Type B pancreatic cell (in vitro differentiated cells): ENCODE results near the gene RAD9B. TPM values are rescaled to one million over a fixed set of nuclear protein-coding genes. Genes with fewer than 3 reads are reported as not detected.
"Not testable (repeated sequence)": the region's sequence is repeated elsewhere in the genome, so short reads cannot be mapped to it uniquely, and the experiment has no call there.

Experiments used
- DNase-seq: peaks from one replicate; pipeline ENCODE4 v3.0.0; 2021; ENCODE audit warnings: mixed read lengths; ENCODE audit not compliant: unreplicated experiment; ENCODE audit errors: extremely low spot score
- H3K27ac Mint-ChIP-seq: 2 replicates; pipeline ENCODE4 v1.8.0; 2021; ENCODE audit warnings: mild to moderate bottlenecking, mixed read lengths
- H3K27me3 Mint-ChIP-seq: 2 replicates; pipeline ENCODE4 v1.8.0; 2021; ENCODE audit warnings: mixed read lengths
- H3K36me3 Mint-ChIP-seq: 2 replicates; pipeline ENCODE4 v1.8.0; 2021; ENCODE audit warnings: mixed read lengths
- H3K4me1 Mint-ChIP-seq: one replicate; pipeline ENCODE4 v1.8.0; 2021; ENCODE audit warnings: mixed read lengths; ENCODE audit not compliant: unreplicated experiment
- H3K4me3 Mint-ChIP-seq: 2 replicates; pipeline ENCODE4 v1.8.0; 2021; ENCODE audit warnings: mild to moderate bottlenecking, mixed read lengths
- H3K9me3 Mint-ChIP-seq: 2 replicates; pipeline ENCODE4 v1.8.0; 2021; ENCODE audit warnings: mixed read lengths
- CTCF ChIP-seq: fragments of 200-600 bp; sonication (generic); conservative IDR thresholded peaks from 2 replicates; pipeline ENCODE4 v1.5.0; 2021; ENCODE audit warnings: antibody characterized with exemption, mild to moderate bottlenecking
- long read RNA-seq: library from polyadenylated mRNA; unstranded; transcript quantifications from one replicate; pipeline ENCODE4 v2.0.0, GENCODE V29; 2020
- total RNA-seq: library from RNA; stranded (reverse); gene quantifications from 2 replicates; pipeline ENCODE4 v1.2.1, GENCODE V29; 2021; ENCODE audit warnings: low replicate concordance

Gene RAD9B
- total RNA-seq = 0.12 and 0.46 TPM in 2 replicates
- long read RNA-seq = 0 reads

- peaks cover 6% of the 10 kb centered on the region for H3K36me3 Mint-ChIP-seq
These were observed at the start of gene RAD9B, which contains the start of gene VPS29 for GRCh38 chr12:110501752-110502738. RAD9B (plus strand) TSS chr12:110502331; CDS start chr12:110502338, 7 bp downstream. VPS29 (minus strand) TSS chr12:110502111; CDS start chr12:110502051, 60 bp downstream.

GRCh38 chr12:110453569-110454296, 48.4 kb upstream of the RAD9B start:
- no peak for TF ChIP-seq CTCF
- H3K27ac Mint-ChIP-seq = no peak overlapping the region
- DNase-seq = no peak
- peaks cover 4% of the 10 kb centered on the region for H3K36me3 Mint-ChIP-seq
- no peaks in the 10 kb centered on the region for H3K9me3 Mint-ChIP-seq
- H3K27me3 Mint-ChIP-seq = no peaks in the 10 kb centered on the region
- peaks cover 8% of the 10 kb centered on the region for H3K4me1 Mint-ChIP-seq
- H3K4me3 Mint-ChIP-seq = no peak overlapping the region

More at GRCh38 chr12:110501752-110502738, at the start of gene RAD9B, which contains the start of gene VPS29:
- H3K4me1 Mint-ChIP-seq = peaks cover 17% of the 10 kb centered on the region
- H3K4me3 Mint-ChIP-seq = peak within 1 kb of the TSS; percentile 100
- H3K27me3 Mint-ChIP-seq = peaks cover 4% of the 10 kb centered on the region
- peaks cover 8% of the 10 kb centered on the region for H3K9me3 Mint-ChIP-seq
- H3K27ac Mint-ChIP-seq = peak within 1 kb of the TSS; percentile 96
- peak; percentile 97 for DNase-seq
- TF ChIP-seq CTCF = no peak

GRCh38 chr12:110458756-110459155, 43.4 kb upstream of the RAD9B start:
- Mint-ChIP-seq H3K27ac (no peak overlapping the region), H3K9me3 (no peaks in the 10 kb centered on the region)

GRCh38 chr12:110461189-110461588, 40.9 kb upstream of the RAD9B start:
- H3K27ac Mint-ChIP-seq, DNase-seq, H3K4me3 Mint-ChIP-seq, H3K27me3 Mint-ChIP-seq, H3K9me3 Mint-ChIP-seq, H3K36me3 Mint-ChIP-seq, H3K4me1 Mint-ChIP-seq: not testable (repeated sequence)

More at GRCh38 chr12:110458756-110459155, 43.4 kb upstream of the RAD9B start:
- peaks cover 3% of the 10 kb centered on the region for H3K36me3 Mint-ChIP-seq
- H3K4me1 Mint-ChIP-seq = no peaks in the 10 kb centered on the region
- H3K4me3 Mint-ChIP-seq = no peak overlapping the region
- TF ChIP-seq CTCF = no peak
- no peaks in the 10 kb centered on the region for H3K27me3 Mint-ChIP-seq
- no peak for DNase-seq

GRCh38 chr12:110465024-110465423, 37.1 kb upstream of the RAD9B start:
- no peak overlapping the region for H3K27ac Mint-ChIP-seq
- H3K36me3 Mint-ChIP-seq = peaks cover 6% of the 10 kb centered on the region
- DNase-seq = no peak
- TF ChIP-seq CTCF = no peak
- no peaks in the 10 kb centered on the region for H3K9me3 Mint-ChIP-seq
- peaks cover 14% of the 10 kb centered on the region for H3K4me1 Mint-ChIP-seq
- H3K4me3 Mint-ChIP-seq = no peak overlapping the region
- no peaks in the 10 kb centered on the region for H3K27me3 Mint-ChIP-seq

- not testable (repeated sequence) for H3K27me3 Mint-ChIP-seq, H3K9me3 Mint-ChIP-seq, H3K27ac Mint-ChIP-seq, DNase-seq, H3K36me3 Mint-ChIP-seq
- peaks cover 14% of the 10 kb centered on the region for H3K4me1 Mint-ChIP-seq
- peak overlapping the region; percentile 50 for H3K4me3 Mint-ChIP-seq
These were observed 36.4 kb upstream of the RAD9B start for GRCh38 chr12:110465765-110466164.
